ENCODE results near the gene MN1.

The MN1 gene

GRCh38 chr22:27782088-27782487, 19.5 kb downstream of the MN1 start:
- no peak for DNase-seq

- no peak for DNase-seq
Observed at GRCh38 chr22:27780161-27780575, 21.4 kb downstream of the MN1 start.

GRCh38 chr22:27779643-27780042, 21.9 kb downstream of the MN1 start:
- DNase-seq = no peak

DNA sequence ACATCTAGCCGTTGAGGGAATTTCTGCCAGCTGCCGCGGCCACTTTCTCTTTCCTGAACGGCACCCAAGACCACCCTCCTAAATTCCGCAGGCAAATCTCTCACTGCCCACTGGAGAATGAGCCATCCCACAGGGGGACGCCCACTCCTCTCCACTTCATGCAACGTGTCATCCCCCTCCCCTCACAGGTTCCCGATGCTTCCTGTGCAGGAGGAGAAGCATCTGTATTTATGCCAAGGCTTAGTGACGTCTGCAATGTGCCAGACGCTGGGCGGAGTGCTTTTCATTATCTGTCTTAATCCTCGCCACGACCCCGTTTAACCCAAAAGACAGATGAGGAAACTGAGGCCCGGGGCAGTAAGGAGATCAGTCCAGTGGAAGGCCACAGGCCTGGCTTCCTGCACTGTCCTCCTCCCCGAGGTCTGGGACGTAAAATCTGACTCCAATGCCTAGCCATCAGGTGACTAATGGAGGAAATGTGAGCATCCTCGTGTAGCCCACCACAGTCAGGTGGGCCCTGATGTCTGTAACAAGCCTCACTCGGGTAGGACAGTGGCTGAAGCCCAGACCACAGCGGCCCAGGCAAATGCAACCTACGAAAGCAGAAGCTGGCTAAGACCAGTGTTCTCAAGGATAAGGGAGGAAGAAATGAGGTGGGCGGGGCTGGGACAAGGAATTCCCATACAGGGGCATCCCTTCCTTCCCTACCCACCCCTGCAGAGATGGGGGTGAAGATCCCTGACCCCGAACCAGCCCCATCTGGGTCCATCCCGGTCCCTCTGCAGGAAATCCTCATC, 23.1 kb downstream of the MN1 start:
- DNase-seq = no peak

DNA sequence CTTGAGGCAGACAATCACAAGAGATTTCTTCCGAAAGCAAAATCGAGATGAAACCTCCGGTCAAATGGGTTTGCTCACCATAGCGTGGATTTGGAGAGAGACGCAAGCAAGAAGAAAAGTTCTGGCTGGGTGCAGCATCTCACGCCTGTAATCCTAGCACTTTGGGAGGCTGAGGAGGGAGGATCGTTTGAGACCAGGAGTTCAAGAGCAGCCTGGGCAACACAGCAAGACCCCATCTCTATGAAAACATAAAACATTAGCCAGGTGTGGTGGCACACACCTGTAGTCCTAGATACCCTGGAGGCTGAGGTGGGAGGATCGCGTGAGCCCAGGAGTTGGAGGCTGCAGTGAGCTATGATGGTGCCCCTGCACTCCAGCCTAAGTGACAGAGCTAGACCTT, 24.4 kb downstream of the MN1 start:
- no peak for DNase-seq

GRCh38 chr22:27776650-27776958, 25.0 kb downstream of the MN1 start:
- DNase-seq = no peak

DNA sequence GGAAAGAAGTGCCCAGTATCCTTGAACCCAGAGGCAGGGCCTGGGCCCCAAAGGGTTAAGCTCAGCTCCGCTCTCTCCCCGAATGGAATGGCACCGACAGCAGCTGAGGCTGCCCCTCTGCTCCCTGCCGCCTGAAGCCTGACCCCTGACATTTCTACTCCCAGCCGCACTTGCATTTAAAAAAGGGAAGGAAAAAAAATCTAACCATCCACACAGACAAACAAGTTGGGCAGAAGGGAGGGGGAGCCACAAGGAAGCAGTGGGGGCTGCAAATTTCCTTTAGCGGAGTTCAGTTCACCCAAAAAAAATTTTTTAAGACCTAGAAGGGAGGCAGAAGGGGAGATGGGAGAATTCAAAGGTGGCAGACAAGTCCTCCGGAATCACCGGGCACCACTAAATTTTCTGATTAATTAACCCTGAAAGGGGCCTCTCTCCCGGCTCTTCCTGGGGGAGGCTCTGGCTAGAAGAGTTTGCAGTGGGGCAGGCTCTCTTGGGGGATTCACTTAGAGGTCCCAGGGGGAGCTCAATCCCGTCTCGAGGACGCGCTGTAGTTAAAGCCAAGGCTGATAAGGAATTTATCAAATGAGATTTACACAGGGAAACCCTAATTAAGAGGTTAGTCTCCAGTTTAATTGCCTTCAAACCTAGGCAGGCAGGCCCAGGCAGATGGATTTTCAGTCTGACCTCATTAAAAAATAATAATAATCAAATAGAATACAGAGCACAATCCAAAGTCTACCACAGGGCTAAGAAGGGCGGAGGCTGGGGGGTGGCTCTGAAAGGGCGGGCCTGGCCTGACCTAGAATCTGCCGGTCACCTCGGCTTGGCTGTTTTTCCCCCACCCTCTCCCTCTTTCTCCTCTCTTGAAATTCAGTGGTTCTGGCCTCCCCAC, 25.6 kb downstream of the MN1 start:
- DNase-seq = no peak

- DNase-seq = no peak
Observed at GRCh38 chr22:27775087-27775698, 26.4 kb downstream of the MN1 start.

- DNase-seq = no peak
Observed at GRCh38 chr22:27774200-27774599, 27.4 kb downstream of the MN1 start.

- no peak for DNase-seq
Observed at GRCh38 chr22:27772984-27773498, 28.5 kb downstream of the MN1 start.

DNA sequence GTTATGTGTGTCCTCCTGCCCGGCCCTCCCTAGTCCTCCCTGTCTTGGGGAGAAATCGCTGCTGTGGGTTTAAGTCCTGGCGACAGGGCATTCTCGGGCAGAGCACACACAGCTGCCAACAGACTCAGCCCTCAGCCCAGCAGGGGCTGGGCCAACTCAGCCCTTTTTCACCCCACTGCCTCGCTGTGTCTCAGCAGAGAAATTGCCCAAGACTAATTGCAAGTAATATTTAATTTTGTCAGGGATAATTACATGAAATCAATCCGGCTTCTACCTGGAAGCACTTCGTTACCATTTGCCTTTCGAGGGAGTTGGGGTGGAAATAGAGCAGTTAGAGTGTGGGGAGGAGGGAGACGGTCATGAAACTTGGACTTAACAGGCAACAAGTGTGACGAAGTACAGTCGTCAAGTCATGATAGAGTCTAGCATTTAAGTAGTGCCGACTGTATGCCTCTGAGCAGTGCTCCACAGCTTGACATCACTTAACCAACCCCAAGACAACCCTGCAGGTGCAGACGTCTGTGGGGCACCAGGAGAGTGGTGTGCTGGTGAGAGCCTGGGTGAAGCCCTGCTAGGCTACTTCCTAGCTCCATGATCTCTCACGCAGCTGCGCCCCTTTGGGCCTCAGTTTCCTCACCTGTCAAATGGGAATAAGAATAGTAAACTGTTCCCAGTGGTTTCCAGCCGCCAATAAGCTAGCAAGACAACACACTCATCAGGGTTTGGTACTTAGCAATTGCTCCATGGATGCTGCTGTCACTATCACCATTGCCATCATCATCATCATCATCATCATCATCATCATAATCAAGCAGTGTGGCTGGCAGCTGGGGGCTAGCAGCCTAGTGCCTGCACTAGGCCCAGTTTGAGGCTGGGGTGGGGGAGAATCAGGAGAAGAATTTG, 29.2 kb downstream of the MN1 start:
- no peak for DNase-seq

- DNase-seq = no peak
Observed at GRCh38 chr22:27771637-27772036, 29.9 kb downstream of the MN1 start.

DNA sequence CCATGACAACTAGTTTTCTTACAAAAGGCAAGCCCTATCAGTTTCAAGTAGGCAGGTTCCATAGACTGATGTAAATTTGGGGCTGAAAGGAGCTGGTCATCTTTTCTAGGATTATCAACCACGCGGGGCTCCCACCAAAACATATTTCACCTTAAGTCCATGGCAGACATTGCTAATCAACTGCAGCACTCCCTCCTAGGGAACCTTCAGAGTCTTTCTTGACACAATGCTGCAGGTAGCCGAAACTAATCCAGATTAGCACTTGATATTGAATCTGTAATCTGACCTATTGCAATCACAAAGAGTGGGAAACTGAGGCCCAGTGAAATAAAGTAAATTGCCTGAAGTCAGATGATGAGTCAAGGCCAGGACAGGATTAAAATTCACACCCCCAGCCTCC, 32.5 kb downstream of the MN1 start:
- DNase-seq = no peak

- DNase-seq = no peak
Observed at GRCh38 chr22:27768027-27768653, 33.4 kb downstream of the MN1 start.

DNA sequence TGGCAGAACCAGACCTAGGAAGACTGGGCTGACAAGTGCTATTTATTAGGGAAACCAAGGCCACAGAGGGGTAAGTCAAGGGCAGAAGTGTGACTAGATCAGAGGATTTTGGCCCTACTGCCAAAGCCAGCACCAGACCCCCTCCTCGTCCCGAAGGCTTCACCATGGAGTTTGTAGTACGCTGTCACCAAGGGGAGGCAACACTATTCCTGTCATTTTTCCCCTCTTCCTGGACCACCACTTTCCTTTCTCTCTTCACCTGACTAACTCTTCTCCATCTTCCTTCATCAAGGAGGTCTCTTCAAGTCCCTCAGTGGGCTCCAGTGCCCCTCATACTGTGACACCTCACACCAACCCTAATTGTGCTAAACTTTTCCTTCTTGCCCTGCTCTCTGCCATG, 34.9 kb downstream of the MN1 start:
- DNase-seq = no peak

GRCh38 chr22:27765706-27766291, 35.8 kb downstream of the MN1 start:
- DNase-seq = no peak

DNA sequence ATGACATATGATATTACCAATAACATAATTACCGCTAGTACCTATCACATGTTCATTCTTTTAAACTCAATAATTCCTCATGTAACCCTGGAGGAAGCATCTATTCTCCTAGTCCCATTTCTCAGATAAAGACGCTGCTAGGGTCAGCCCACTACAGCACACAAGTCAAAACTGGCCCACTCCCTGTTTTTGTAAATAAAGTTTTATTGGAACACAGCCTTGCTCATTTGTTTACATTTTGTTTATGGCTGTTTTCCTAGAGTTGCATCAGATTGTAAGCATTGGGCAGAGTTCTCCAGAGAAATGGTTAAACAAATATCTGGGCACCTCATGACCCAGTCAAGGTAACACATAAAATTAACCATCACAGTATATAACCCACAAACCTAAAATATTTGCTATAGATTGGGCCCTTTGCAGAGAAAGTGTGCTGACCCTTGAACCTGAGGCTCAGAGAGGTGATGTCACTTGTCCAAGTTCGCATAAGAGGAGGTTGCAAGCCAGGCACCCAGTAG, 36.8 kb downstream of the MN1 start:
- no peak for DNase-seq

DNA sequence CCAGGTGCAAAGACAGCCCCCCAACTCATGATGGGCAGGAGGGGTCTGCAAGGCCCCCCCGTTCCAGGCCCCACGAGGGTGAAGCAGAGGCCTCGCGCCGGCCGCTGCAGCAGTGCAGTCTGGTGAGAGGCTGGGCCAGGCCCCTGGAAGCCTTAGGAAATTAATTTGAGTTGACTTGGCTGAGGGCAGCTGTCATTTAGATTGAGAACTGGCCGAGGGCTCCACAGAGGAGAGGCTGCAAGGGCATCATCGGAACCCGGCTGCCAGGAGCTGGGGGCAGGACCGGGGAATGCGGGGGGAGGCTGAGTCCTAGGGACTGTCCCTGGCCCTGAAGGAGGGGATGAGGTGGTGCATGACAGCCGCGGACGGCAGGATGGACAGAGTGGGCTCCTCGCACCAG, 39.9 kb downstream of the MN1 start:
- no peak for DNase-seq

GRCh38 chr22:27761000-27761399, 40.6 kb downstream of the MN1 start:
- no peak for DNase-seq

DNA sequence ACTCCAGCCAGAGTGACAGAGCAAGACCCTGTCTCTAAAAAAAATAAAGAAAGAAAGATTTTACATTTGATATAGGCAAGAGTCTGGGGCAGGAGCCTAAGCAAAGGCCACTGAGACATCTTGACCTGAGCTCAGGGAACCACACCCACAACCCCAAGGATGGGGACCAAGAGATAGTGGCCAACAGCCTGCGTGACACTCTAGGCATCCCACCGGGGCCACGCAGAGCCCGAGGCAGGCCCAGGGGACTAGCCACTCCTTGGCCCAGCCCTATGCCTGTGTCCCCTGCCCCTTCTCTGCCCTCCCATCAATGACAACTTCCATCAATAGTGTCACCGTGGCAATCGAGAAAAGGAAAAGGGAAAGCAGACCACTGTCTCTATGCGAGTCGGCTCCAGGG, 41.1 kb downstream of the MN1 start:
- no peak for DNase-seq

GRCh38 chr22:27757928-27758525, 43.5 kb downstream of the MN1 start:
- DNase-seq = no peak
